Endothelial cell of umbilical vein (primary cell): ENCODE data around the gene UGT1A5. TPM values are rescaled to one million over a fixed set of nuclear protein-coding genes. Genes with fewer than 3 reads are reported as not detected.

Experiments used
- BruUV-seq: library from RNA; stranded (reverse); fragments of 400-500 nt; replicated peaks from 2 replicates; lab custom pipeline; 2021; lab: Mats Ljungman, UMichigan
- CTCF ChIA-PET: fragments of 300-600, 350-600 bp; sonication (Branson Sonifier 250); formaldehyde crosslinking; loops from one replicate; lab custom pipeline; 2021; ENCODE audit warnings: antibody characterized with exemption, inconsistent platforms; lab: Charles Lee
- POLR2A ChIA-PET: fragments of 300-600, 350-600 bp; sonication (Branson Sonifier 250); formaldehyde crosslinking; loops from one replicate; lab custom pipeline; 2021; ENCODE audit warnings: antibody characterized with exemption, inconsistent platforms; lab: Charles Lee
- DNase-seq: peaks from one replicate; pipeline ENCODE4 v3.0.0-alpha.2; 2011; ENCODE audit warnings: low read depth, low spot score
- FAIRE-seq: peaks from 2 replicates; lab custom pipeline; 2011; peaks lifted over from hg19 to GRCh38; lab: Jason Lieb, UNC
- H2AFZ ChIP-seq: 2 replicates; pipeline ENCODE4 v1.6.0; 2012; ENCODE audit warnings: low read depth, low read length, control low read depth, inconsistent platforms
- H3K27ac ChIP-seq: 2 replicates; pipeline ENCODE4 v1.5.1; 2011; ENCODE audit warnings: low read depth, mild to moderate bottlenecking, control low read depth, low read length, moderate library complexity; ENCODE audit not compliant: insufficient read depth
- H3K27me3 ChIP-seq, 2 experiments: 2 replicates each; pipeline versions ENCODE4 v1.6.0 to v1.6.1; 2011; ENCODE audit warnings: low read length in 2 of 2, mixed read lengths in 1 of 2; ENCODE audit not compliant: control insufficient read depth in 2 of 2, insufficient read depth in 2 of 2
- H3K36me3 ChIP-seq, 2 experiments: 2 replicates in 1 of 2; 3 replicates in 1 of 2; pipeline ENCODE4 v1.5.1; 2011; ENCODE audit warnings: low read length in 2 of 2, mild to moderate bottlenecking in 1 of 2, moderate library complexity in 1 of 2; ENCODE audit not compliant: control insufficient read depth in 2 of 2, insufficient read depth in 2 of 2; ENCODE audit errors: extremely low read depth in 1 of 2
- H3K4me1 ChIP-seq: 3 replicates; pipeline ENCODE4 v1.5.1; 2011; ENCODE audit warnings: mild to moderate bottlenecking, low read length; ENCODE audit not compliant: control insufficient read depth, insufficient read depth; ENCODE audit errors: extremely low read depth
- H3K4me2 ChIP-seq: 2 replicates; pipeline ENCODE4 v1.6.1; 2011; ENCODE audit warnings: low read length, control low read depth, mixed read lengths; ENCODE audit not compliant: insufficient read depth
- H3K4me3 ChIP-seq, 3 experiments: fragments of 200-600 bp in 1 of 3; sonication (generic), shearing (Covaris generic) in 1 of 3; replicated peaks in 1 of 3; 2 replicates each; pipeline ENCODE4 v1.5.1; 2011 to 2016; ENCODE audit warnings: control low read depth in 3 of 3, low read length in 3 of 3, mild to moderate bottlenecking in 2 of 3, inconsistent platforms in 1 of 3, low read depth in 1 of 3, moderate library complexity in 1 of 3; ENCODE audit not compliant: insufficient read depth in 1 of 3
- H3K79me2 ChIP-seq: 2 replicates; pipeline ENCODE4 v1.6.0; 2012; ENCODE audit warnings: low read length, inconsistent platforms; ENCODE audit not compliant: control insufficient read depth, insufficient read depth
- H3K9ac ChIP-seq: replicated peaks from 2 replicates; pipeline ENCODE3; 2011; ENCODE audit warnings: low read length, control low read depth; ENCODE audit not compliant: insufficient read depth; ENCODE audit errors: extremely low read depth
- H3K9me1 ChIP-seq: replicated peaks from 3 replicates; pipeline ENCODE4 v1.6.0; 2011; ENCODE audit warnings: mild to moderate bottlenecking, low read length; ENCODE audit not compliant: control insufficient read depth, insufficient read depth; ENCODE audit errors: extremely low read depth
- H3K9me3 ChIP-seq: replicated peaks from 2 replicates; pipeline ENCODE4 v1.5.1; 2012; ENCODE audit warnings: low read length, inconsistent platforms; ENCODE audit not compliant: control insufficient read depth, insufficient read depth
- H4K20me1 ChIP-seq: replicated peaks from 2 replicates; pipeline ENCODE3; 2011; ENCODE audit warnings: mild to moderate bottlenecking, low read length; ENCODE audit not compliant: control insufficient read depth, insufficient read depth; ENCODE audit errors: extremely low read depth
- EZH2 ChIP-seq: IDR thresholded peaks from 2 replicates; pipeline ENCODE4 v1.6.1; 2012; ENCODE audit warnings: borderline replicate concordance, low read depth, mild to moderate bottlenecking, moderate library complexity, low read length, inconsistent platforms; ENCODE audit not compliant: severe bottlenecking
- FOS ChIP-seq: IDR thresholded peaks from 2 replicates; pipeline ENCODE4 v1.6.1; 2011; ENCODE audit warnings: mild to moderate bottlenecking, low read length, moderate library complexity, borderline replicate concordance; ENCODE audit not compliant: insufficient read depth
- GATA2 ChIP-seq: IDR thresholded peaks from 2 replicates; pipeline ENCODE4 v1.7.0; 2011; ENCODE audit warnings: low read depth, mild to moderate bottlenecking, moderate library complexity, mixed read lengths, low read length; ENCODE audit not compliant: insufficient read length, insufficient read depth
- JUN ChIP-seq: IDR thresholded peaks from 2 replicates; pipeline ENCODE4 v1.6.1; 2011; ENCODE audit warnings: borderline replicate concordance, low read depth; ENCODE audit not compliant: insufficient read length, insufficient read depth
- MYC ChIP-seq: IDR thresholded peaks from one replicate; pipeline ENCODE4 v1.6.1; 2011; ENCODE audit warnings: mild to moderate bottlenecking, low read depth, low read length
- POLR2A ChIP-seq: IDR thresholded peaks from 2 replicates; pipeline ENCODE4 v1.6.1; 2012; ENCODE audit warnings: low read depth, mild to moderate bottlenecking, control low read depth, low read length
- POLR2AphosphoS5 ChIP-seq: IDR thresholded peaks from 2 replicates; pipeline ENCODE4 v1.6.1; 2012; ENCODE audit warnings: low read depth, mild to moderate bottlenecking, control low read depth, low read length, moderate library complexity; ENCODE audit not compliant: insufficient read depth
- dilution Hi-C: fragments of 300-500 bp; cut with MboI; formaldehyde crosslinking; loops from one replicate; pipeline ENCODE4 v1.15.0; 2019; ENCODE audit warnings: low sequenced_read_pairs; ENCODE audit not compliant: extremely low pct_ligation_motif_present
- intact Hi-C: fragments of 100-400 bp; cut with micrococcal nuclease; formaldehyde crosslinking; loops from one replicate; pipeline ENCODE4 v1.10.0; 2022
- polyA plus RNA-seq, 4 experiments: library from polyadenylated mRNA; depleted of rRNA in 3 of 4; stranded (reverse) in 3 of 4; unstranded in 1 of 4; fragments of >200 nt; gene quantifications; 2 replicates each; pipeline versions ENCODE4 v1.2.1 to v1.2.3, GENCODE V29; 2011 to 2012; ENCODE audit warnings: missing spikeins in 1 of 4
- total RNA-seq: library from RNA; stranded (reverse); gene quantifications from 2 replicates; pipeline ENCODE4 v1.2.3, GENCODE V29; 2021
- TF ChIP-seq, protein P1 (sequence below): IDR thresholded peaks from 2 replicates; pipeline ENCODE4 v1.6.1; 2011; ENCODE audit not compliant: insufficient read depth, insufficient read length
- TF ChIP-seq, protein P2 (sequence below), 2 donors: IDR thresholded peaks; 1 replicate in 1 of 2; 2 replicates in 1 of 2; pipeline ENCODE4 v1.5.1; 2011; ENCODE audit warnings: low read length in 2 of 2, mild to moderate bottlenecking in 2 of 2, moderate library complexity in 2 of 2, control low read depth in 1 of 2, inconsistent platforms in 1 of 2, low read depth in 1 of 2; ENCODE audit not compliant: insufficient read depth in 1 of 2; ENCODE audit errors: extremely low read depth in 1 of 2

UGT1A5 gene
- total and polyA plus RNA-seq, 2 donors (not counting 3 experiments of a cell fraction or from before 2014, with no cell fraction given) = not detected

DNA sequence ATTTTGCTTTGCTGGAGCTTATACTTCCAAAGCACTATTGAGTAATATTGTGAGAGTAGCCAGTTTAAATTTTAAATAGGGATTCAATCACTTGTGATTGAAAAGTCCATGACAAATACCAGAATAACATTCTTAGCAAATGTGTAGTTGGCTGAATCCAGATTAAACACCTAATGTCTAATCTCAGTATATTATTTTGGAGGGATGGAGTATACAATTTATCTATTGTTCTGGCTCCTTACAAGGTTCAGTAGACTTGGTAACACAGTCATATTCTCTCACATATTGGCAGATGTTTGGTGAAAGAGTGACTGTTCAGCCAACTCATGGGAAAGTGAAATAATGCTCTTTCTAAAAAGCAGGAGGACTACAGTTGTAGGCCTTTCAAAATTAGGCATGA lies 38.8 kb upstream of the UGT1A5 start:
- dilution Hi-C loops (no loop called here), intact Hi-C loops (no loop called here)
- Histone ChIP-seq H2AFZ (no peak overlapping the region), H3K27me3 (no peaks in the 10 kb centered on the region), H3K4me3 (no peak overlapping the region), H3K27ac (no peak overlapping the region), H3K79me2 (no peaks in the 10 kb centered on the region), H3K36me3 (no peaks in the 10 kb centered on the region), H3K9me1 (no peaks in the 10 kb centered on the region), H4K20me1 (no peaks in the 10 kb centered on the region), H3K9me3 (no peaks in the 10 kb centered on the region), H3K4me1 (no peaks in the 10 kb centered on the region), H3K4me2 (no peak overlapping the region), H3K9ac (no peak overlapping the region)
- BruUV-seq = no TSS peak
- CTCF ChIA-PET = no interaction called here
- no peak for TF ChIP-seq MYC
- no peak for TF ChIP-seq GATA2
- TF ChIP-seq EZH2 = no peak
- no peak for TF ChIP-seq FOS
- TF ChIP-seq, protein P1, sequence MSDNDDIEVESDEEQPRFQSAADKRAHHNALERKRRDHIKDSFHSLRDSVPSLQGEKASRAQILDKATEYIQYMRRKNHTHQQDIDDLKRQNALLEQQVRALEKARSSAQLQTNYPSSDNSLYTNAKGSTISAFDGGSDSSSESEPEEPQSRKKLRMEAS = no peak
- TF ChIP-seq POLR2AphosphoS5 = no peak
- TF ChIP-seq, protein P2, sequence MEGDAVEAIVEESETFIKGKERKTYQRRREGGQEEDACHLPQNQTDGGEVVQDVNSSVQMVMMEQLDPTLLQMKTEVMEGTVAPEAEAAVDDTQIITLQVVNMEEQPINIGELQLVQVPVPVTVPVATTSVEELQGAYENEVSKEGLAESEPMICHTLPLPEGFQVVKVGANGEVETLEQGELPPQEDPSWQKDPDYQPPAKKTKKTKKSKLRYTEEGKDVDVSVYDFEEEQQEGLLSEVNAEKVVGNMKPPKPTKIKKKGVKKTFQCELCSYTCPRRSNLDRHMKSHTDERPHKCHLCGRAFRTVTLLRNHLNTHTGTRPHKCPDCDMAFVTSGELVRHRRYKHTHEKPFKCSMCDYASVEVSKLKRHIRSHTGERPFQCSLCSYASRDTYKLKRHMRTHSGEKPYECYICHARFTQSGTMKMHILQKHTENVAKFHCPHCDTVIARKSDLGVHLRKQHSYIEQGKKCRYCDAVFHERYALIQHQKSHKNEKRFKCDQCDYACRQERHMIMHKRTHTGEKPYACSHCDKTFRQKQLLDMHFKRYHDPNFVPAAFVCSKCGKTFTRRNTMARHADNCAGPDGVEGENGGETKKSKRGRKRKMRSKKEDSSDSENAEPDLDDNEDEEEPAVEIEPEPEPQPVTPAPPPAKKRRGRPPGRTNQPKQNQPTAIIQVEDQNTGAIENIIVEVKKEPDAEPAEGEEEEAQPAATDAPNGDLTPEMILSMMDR (IDR thresholded peaks at IDR 0.05; ENCODE audit: extremely low read depth in 1 of 2, insufficient read depth in 1 of 2, low read depth in 1 of 2, low read length in 2 of 2) = no peak
- no peak for TF ChIP-seq JUN
- no peak for TF ChIP-seq POLR2A
- FAIRE-seq = no peak
- DNase-seq = no peak
- POLR2A ChIA-PET = no interaction called here
